ENCODE measurements around the gene UBXN6. TPM values are rescaled to one million over a fixed set of nuclear protein-coding genes. Genes with fewer than 3 reads are reported as not detected.

The UBXN6 gene
- total RNA-seq, 1 donor from 2014 or later, result 49.5 TPM

Other genes with a start within 250 kb of the UBXN6 start
- 43.3 and 49.7 TPM in 2 replicates for gene EBI3, start 228.3 kb downstream of the UBXN6 start, total RNA-seq
- gene YJU2, start 210.7 kb downstream of the UBXN6 start, total RNA-seq, result 36.8 and 40.6 TPM in 2 replicates
- not detected in 2 replicates for gene SHD, start 178.5 kb downstream of the UBXN6 start, total RNA-seq
- gene TMIGD2, start 155.4 kb downstream of the UBXN6 start, total RNA-seq, result 11.0 and 13.2 TPM in 2 replicates
- gene FSD1, start 153.2 kb downstream of the UBXN6 start, total RNA-seq, result 39.1 and 46.5 TPM in 2 replicates
- 12.9 and 15.0 TPM in 2 replicates for gene STAP2, start 119.0 kb downstream of the UBXN6 start, total RNA-seq
- gene MPND, start 114.2 kb downstream of the UBXN6 start, total RNA-seq, result 15.7 and 19.3 TPM in 2 replicates
- gene SH3GL1, start 57.2 kb downstream of the UBXN6 start, total RNA-seq, result 50.3 and 54.2 TPM in 2 replicates
- 106 and 107 TPM in 2 replicates for gene CHAF1A, start 55.2 kb downstream of the UBXN6 start, total RNA-seq
- 66.4 and 70.0 TPM in 2 replicates for gene HDGFL2, start 14.5 kb upstream of the UBXN6 start, total RNA-seq
- gene PLIN4, start 60.7 kb upstream of the UBXN6 start, total RNA-seq, result not detected in 2 replicates
- not detected in 2 replicates for gene PLIN5, start 77.4 kb upstream of the UBXN6 start, total RNA-seq
- gene LRG1, start 82.2 kb upstream of the UBXN6 start, total RNA-seq, result 0.27 and 0.39 TPM in 2 replicates
- gene SEMA6B, start 101.9 kb upstream of the UBXN6 start, total RNA-seq, result not detected in 2 replicates
- 13.2 and 13.7 TPM in 2 replicates for gene TNFAIP8L1, start 181.7 kb upstream of the UBXN6 start, total RNA-seq
- 97.1 and 98.0 TPM in 2 replicates for gene MYDGF, start 212.5 kb upstream of the UBXN6 start, total RNA-seq